HG03460 (cell line): Measurements from ENCODE around the gene FAM114A2.

Source experiments
- ATAC-seq: cut with Tn5 transposase; IDR thresholded peaks from one replicate; pipeline ENCODE4 v1.9.1; 2021; ENCODE audit not compliant: unreplicated experiment

The FAM114A2 gene

GRCh38 chr5:153987301-153987700 lies 51.4 kb downstream of the FAM114A2 start:
- no peak for ATAC-seq

- no peak for ATAC-seq
These were observed 53.2 kb downstream of the FAM114A2 start for GRCh38 chr5:153985498-153985897.

- ATAC-seq, result no peak
These were observed 54.8 kb downstream of the FAM114A2 start for GRCh38 chr5:153983885-153984284.

- no peak for ATAC-seq
These were observed 56.7 kb downstream of the FAM114A2 start for GRCh38 chr5:153981905-153982605.

- ATAC-seq, result no peak
These were observed 59.5 kb downstream of the FAM114A2 start for GRCh38 chr5:153979028-153979783.

- ATAC-seq, result no peak
These were observed 63.9 kb downstream of the FAM114A2 start for GRCh38 chr5:153974813-153975163.

- ATAC-seq, result peak; percentile 56
These were observed 64.4 kb downstream of the FAM114A2 start for GRCh38 chr5:153974131-153974812.

- ATAC-seq, result no peak
These were observed 66.5 kb downstream of the FAM114A2 start for GRCh38 chr5:153972240-153972639.

- no peak for ATAC-seq
These were observed 68.2 kb downstream of the FAM114A2 start for GRCh38 chr5:153970496-153970895.

GRCh38 chr5:153969563-153969895 lies 69.2 kb downstream of the FAM114A2 start:
- no peak for ATAC-seq

- no peak for ATAC-seq
These were observed 69.7 kb downstream of the FAM114A2 start for GRCh38 chr5:153968761-153969562.

- ATAC-seq, result peak; percentile 60
These were observed 73.6 kb downstream of the FAM114A2 start for GRCh38 chr5:153964880-153965645.

GRCh38 chr5:153964191-153964879 lies 74.4 kb downstream of the FAM114A2 start:
- ATAC-seq, result no peak

- ATAC-seq, result no peak
These were observed 78.2 kb downstream of the FAM114A2 start for GRCh38 chr5:153960269-153961215.

GRCh38 chr5:153959134-153959957 lies 79.4 kb downstream of the FAM114A2 start:
- no peak for ATAC-seq

- no peak for ATAC-seq
These were observed 81.5 kb downstream of the FAM114A2 start for GRCh38 chr5:153957205-153957604.

- ATAC-seq, result no peak
These were observed 85.3 kb downstream of the FAM114A2 start for GRCh38 chr5:153953411-153953810.

GRCh38 chr5:153952893-153953292 lies 85.8 kb downstream of the FAM114A2 start:
- ATAC-seq, result no peak
